B cell (primary cell): ENCODE results near the gene LSM14A.

Source experiments
- CTCF ChIP-seq: fragments of 200-600 bp; IDR thresholded peaks from one replicate; pipeline ENCODE4 v1.8.0; 2022; ENCODE audit warnings: antibody characterized with exemption, mild to moderate bottlenecking
- EZH2 ChIP-seq: IDR thresholded peaks from 2 replicates; pipeline ENCODE4 v1.6.1; 2012; ENCODE audit warnings: borderline replicate concordance, low read depth, mild to moderate bottlenecking, moderate library complexity, low read length; ENCODE audit not compliant: insufficient read depth, poor library complexity, severe bottlenecking

- TF ChIP-seq CTCF (no peak), EZH2 (no peak)
These were observed 91.5 kb downstream of the LSM14A start for GRCh38 chr19:34263745-34264237.
